GM12878 (cell line): ENCODE measurements around the gene RNF31. TPM values are rescaled to one million over a fixed set of nuclear protein-coding genes. Genes with fewer than 3 reads are reported as not detected.

Source experiments
- ATAC-seq: fragments of 200-7000 bp; cut with Tn5 transposase; 3 replicates; pipeline ENCODE4 v1.9.1; 2020; ENCODE audit warnings: mild to moderate bottlenecking, moderate library complexity
- BruUV-seq: library from RNA; stranded (reverse); fragments of 400-500 nt; replicated peaks from 2 replicates; lab custom pipeline; 2021; lab: Mats Ljungman, UMichigan
- CTCF ChIA-PET: fragments of 300-600 bp; sonication (Branson Sonifier 250); formaldehyde crosslinking; extraction: SDS; loops from one replicate; lab custom pipeline; 2021; ENCODE audit warnings: inconsistent platforms; lab: Yijun Ruan, JAX
- POLR2A ChIA-PET: fragments of 350-600 bp; formaldehyde crosslinking; extraction: SDS; loops from one replicate; lab custom pipeline; 2021; ENCODE audit warnings: inconsistent platforms; lab: Charles Lee
- RAD21 ChIA-PET: fragments of 300-600 bp; sonication (Branson Sonifier 250); formaldehyde crosslinking; loops from one replicate; lab custom pipeline; 2023; ENCODE audit warnings: antibody characterized with exemption; ENCODE audit not compliant: unreplicated experiment; lab: Charles Lee
- SMC1A ChIA-PET: fragments of 300-600 bp; sonication (Branson Sonifier 250); formaldehyde crosslinking; loops from one replicate; lab custom pipeline; 2023; ENCODE audit not compliant: unreplicated experiment, uncharacterized antibody; lab: Charles Lee
- DNase-seq: peaks from one replicate; pipeline ENCODE4 v3.0.0-alpha.2; 2011; ENCODE audit warnings: low read depth, low spot score
- FAIRE-seq: peaks from 3 replicates; lab custom pipeline; 2011; peaks lifted over from hg19 to GRCh38; lab: Jason Lieb, UNC
- H2AFZ ChIP-seq: 2 replicates; pipeline ENCODE4 v1.6.0; 2011; ENCODE audit warnings: low read depth, low read length, control low read depth; ENCODE audit not compliant: control insufficient read depth
- H3K27ac ChIP-seq: 2 replicates; pipeline ENCODE4 v1.5.1; 2011; ENCODE audit warnings: control low read depth; ENCODE audit not compliant: control insufficient read depth, insufficient read depth
- H3K27me3 ChIP-seq, 2 experiments: replicated peaks in 1 of 2; 2 replicates each; pipeline versions ENCODE4 v1.6.0 to v1.6.1; 2011; ENCODE audit warnings: low read length in 1 of 2; ENCODE audit not compliant: control insufficient read depth in 2 of 2, insufficient read depth in 2 of 2
- H3K36me3 ChIP-seq, 2 experiments: 2 replicates each; pipeline ENCODE4 v1.5.1; 2011; ENCODE audit warnings: low read length in 1 of 2; ENCODE audit not compliant: control insufficient read depth in 2 of 2, insufficient read depth in 2 of 2
- H3K4me1 ChIP-seq: 2 replicates; pipeline ENCODE4 v1.6.1; 2011; ENCODE audit warnings: mild to moderate bottlenecking, low read length, moderate library complexity, mixed read lengths; ENCODE audit not compliant: control insufficient read depth, insufficient read depth
- H3K4me2 ChIP-seq: 2 replicates; pipeline ENCODE4 v1.6.0; 2011; ENCODE audit warnings: control low read depth; ENCODE audit not compliant: control insufficient read depth, insufficient read depth
- H3K4me3 ChIP-seq: fragments of 200-600 bp; sonication (generic); 2 replicates; pipeline ENCODE4 v1.5.1; 2016
- H3K79me2 ChIP-seq: 2 replicates; pipeline ENCODE4 v1.6.0; 2011; ENCODE audit warnings: low read length; ENCODE audit not compliant: control insufficient read depth, insufficient read depth
- H3K9ac ChIP-seq: 2 replicates; pipeline ENCODE4 v1.8.0; 2011; ENCODE audit warnings: low read length, control low read depth, mixed read lengths; ENCODE audit not compliant: control insufficient read depth, insufficient read depth
- H3K9me3 ChIP-seq: replicated peaks from 3 replicates; pipeline ENCODE4 v1.5.1; 2011; ENCODE audit warnings: mild to moderate bottlenecking, low read length; ENCODE audit not compliant: control insufficient read depth, insufficient read depth
- H4K20me1 ChIP-seq: 2 replicates; pipeline ENCODE4 v1.6.0; 2011; ENCODE audit not compliant: control insufficient read depth, insufficient read depth
- DPF2 ChIP-seq: fragments of 450-650 bp; IDR thresholded peaks from 2 replicates; pipeline ENCODE4 v1.6.1; 2017; ENCODE audit warnings: mild to moderate bottlenecking
- EED ChIP-seq: sonication (generic); IDR thresholded peaks from 2 replicates; pipeline ENCODE4 v1.6.1; 2016; ENCODE audit warnings: antibody characterized with exemption, low read depth
- IRF4 ChIP-seq: IDR thresholded peaks from 2 replicates; pipeline ENCODE4 v1.6.1; 2011; ENCODE audit warnings: low read depth, low read length
- KAT2A ChIP-seq: conservative IDR thresholded peaks from 2 replicates; pipeline ENCODE4 v1.6.1; 2011; ENCODE audit warnings: low read depth, low read length; ENCODE audit not compliant: control insufficient read depth
- MYB ChIP-seq: fragments of 150-350 bp; IDR thresholded peaks from 2 replicates; pipeline ENCODE4 v1.6.1; 2014; ENCODE audit warnings: mild to moderate bottlenecking, low read depth, low read length, borderline replicate concordance
- NR2C1 ChIP-seq: fragments of 450-650 bp; IDR thresholded peaks from 2 replicates; pipeline ENCODE4 v1.6.1; 2017; ENCODE audit warnings: antibody characterized with exemption, mild to moderate bottlenecking, moderate library complexity
- RELA ChIP-seq: fragments of 450-650 bp; IDR thresholded peaks from 2 replicates; pipeline ENCODE4 v1.8.0; 2014; ENCODE audit warnings: borderline replicate concordance; ENCODE audit not compliant: partially characterized antibody
- RELB ChIP-seq: fragments of 450-650 bp; IDR thresholded peaks from 2 replicates; pipeline ENCODE4 v1.6.1; 2017; ENCODE audit warnings: low read depth, mild to moderate bottlenecking, moderate library complexity
- RUNX3 ChIP-seq: IDR thresholded peaks from 2 replicates; pipeline ENCODE4 v1.6.1; 2012; ENCODE audit warnings: low read length, inconsistent platforms
- SIX5 ChIP-seq: IDR thresholded peaks from 2 replicates; pipeline ENCODE4 v1.6.1; 2011; ENCODE audit warnings: mild to moderate bottlenecking, low read depth, low read length, moderate library complexity; ENCODE audit not compliant: severe bottlenecking
- WGBS: methylation state at CpG from one replicate; pipeline ENCODE4 v1.1.6; 2016; ENCODE audit warnings: low lambda C conversion rate; ENCODE audit not compliant: insufficient replicate concordance, insufficient coverage; ENCODE audit errors: missing lambda C conversion rate; 5-methylcytosine and 5-hydroxymethylcytosine counted together
- in situ Hi-C: fragments of 300-500 bp; cut with MboI; formaldehyde crosslinking; loops from 9 replicates; pipeline ENCODE4 v1.14.3; 2018; ENCODE audit warnings: mixed read lengths
- intact Hi-C: fragments of 100-400 bp; cut with micrococcal nuclease; formaldehyde crosslinking; loops from one replicate; pipeline ENCODE4 v1.14.2; 2022; ENCODE audit not compliant: unreplicated experiment
- polyA plus RNA-seq, 11 experiments: library from polyadenylated mRNA; depleted of rRNA in 4 of 11; unstranded in 6 of 11; stranded (reverse) in 5 of 11; fragments of >200 nt; fragmentation: Nextera tagmentation in 4 of 11; fragmentation: Illumina TruSeq in 1 of 11; extraction: Ambion mirVana in 4 of 11; extraction: Trizol in 1 of 11; gene quantifications; 1 replicate in 1 of 11; 2 replicates in 10 of 11; pipeline versions ENCODE4 v1.2.1 to v1.2.3, GENCODE V29; 2011 to 2016; ENCODE audit warnings: inconsistent platforms in 2 of 11, missing spikeins in 2 of 11, low read depth in 1 of 11
- total RNA-seq, 4 experiments: library from RNA; depleted of rRNA in 3 of 4; stranded (reverse); fragments of >200 nt in 3 of 4; fragmentation: Illumina TruSeq in 1 of 4; extraction: Trizol in 1 of 4; gene quantifications; 2 replicates each; pipeline versions ENCODE4 v1.2.1 to v1.2.3, GENCODE V29; 2013 to 2021
- TF ChIP-seq, protein P1 (sequence below): fragments of 150-350 bp; IDR thresholded peaks from 2 replicates; pipeline ENCODE4 v1.6.1; 2014; ENCODE audit warnings: mild to moderate bottlenecking, low read depth, low read length

Gene RNF31
- total and polyA plus RNA-seq, 10 of the 15 experiments (the other 5 are each of a cell fraction or from before 2014, with no cell fraction given) = 8.5 to 92.7 (median 52.0) TPM

GRCh38 chr14:24145690-24146452 lies 1.4 kb upstream of the RNF31 start:
- no peak for FAIRE-seq
- CTCF ChIA-PET = interaction anchor here (1.1 to 8.2 kb wide), 14 partner anchors 10 to 286 kb away, joined by 3 to 63 read pairs (median 6); partner anchors contain the start of genes CHMP4A, CIDEB, DCAF11 and IRF9
- BruUV-seq = no TSS peak
- Histone ChIP-seq H3K9ac (peak overlapping the region; percentile 88), H3K79me2 (peaks cover 65% of the 10 kb centered on the region), H3K27me3 (no peaks in the 10 kb centered on the region), H2AFZ (0 out of 2 replicates have a peak overlapping the region, but pooled peaks have one; percentile 8), H3K36me3 (peaks cover 8 to 39% of the 10 kb centered on the region in 2 experiments), H4K20me1 (no peaks in the 10 kb centered on the region), H3K4me3 (peak overlapping the region; percentile 82), H3K4me2 (peak overlapping the region; percentile 88), H3K9me3 (no peaks in the 10 kb centered on the region), H3K4me1 (peaks cover 14% of the 10 kb centered on the region), H3K27ac (peak overlapping the region; percentile 94)
- POLR2A ChIA-PET = interaction anchor here (0.5 to 5.8 kb wide), 20 partner anchors 10 to 176 kb away, joined by 3 to 99 read pairs (median 10); partner anchors contain the start of genes CHMP4A, CIDEB, DCAF11 and IPO4
- no peak for ATAC-seq
- DNase-seq = no peak
- SMC1A ChIA-PET = interaction anchor here (0.9 to 4.8 kb wide), 12 partner anchors 9 to 96 kb away, joined by 3 to 54 read pairs (median 8); partner anchors contain the start of genes DCAF11, IPO4, IRF9 and NRL
- WGBS = 0% methylated on average over 9 of the region's 9 CpGs
- intact Hi-C loops = loop anchor here (5.0 kb wide), 1 partner anchor 151 kb away; the partner anchor contains the start of genes DHRS1 and NOP9
- RAD21 ChIA-PET = interaction anchor here (0.9 to 3.9 kb wide), 14 partner anchors 9 to 125 kb away, joined by 3 to 37 read pairs (median 8); partner anchors contain the start of genes DCAF11, IRF9, NRL and PCK2
- in situ Hi-C loops = no loop called here
- TF ChIP-seq KAT2A (no peak), NR2C1 (no peak), IRF4 (0 out of 2 replicates have a peak, but pooled peaks have one; percentile 34), RELB (no peak), EED (no peak), SIX5 (no peak), MYB (no peak), RELA (peak; percentile 67), RUNX3 (0 out of 2 replicates have a peak, but pooled peaks have one; percentile 30), DPF2 (0 out of 2 replicates have a peak, but pooled peaks have one; percentile 26)
- TF ChIP-seq, protein P1, sequence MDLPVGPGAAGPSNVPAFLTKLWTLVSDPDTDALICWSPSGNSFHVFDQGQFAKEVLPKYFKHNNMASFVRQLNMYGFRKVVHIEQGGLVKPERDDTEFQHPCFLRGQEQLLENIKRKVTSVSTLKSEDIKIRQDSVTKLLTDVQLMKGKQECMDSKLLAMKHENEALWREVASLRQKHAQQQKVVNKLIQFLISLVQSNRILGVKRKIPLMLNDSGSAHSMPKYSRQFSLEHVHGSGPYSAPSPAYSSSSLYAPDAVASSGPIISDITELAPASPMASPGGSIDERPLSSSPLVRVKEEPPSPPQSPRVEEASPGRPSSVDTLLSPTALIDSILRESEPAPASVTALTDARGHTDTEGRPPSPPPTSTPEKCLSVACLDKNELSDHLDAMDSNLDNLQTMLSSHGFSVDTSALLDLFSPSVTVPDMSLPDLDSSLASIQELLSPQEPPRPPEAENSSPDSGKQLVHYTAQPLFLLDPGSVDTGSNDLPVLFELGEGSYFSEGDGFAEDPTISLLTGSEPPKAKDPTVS = no peak
